Osteoblast (primary cell): ENCODE results near the gene RGS12. TPM values are rescaled to one million over a fixed set of nuclear protein-coding genes. Genes with fewer than 3 reads are reported as not detected.
A peak's percentile ranks its signal among the peaks of the same experiment; 100 is the strongest.

Experiments
- DNase-seq: peaks from one replicate; pipeline ENCODE4 v3.0.0; 2011; ENCODE audit warnings: low spot score, mixed read lengths; ENCODE audit not compliant: insufficient read length; ENCODE audit errors: missing footprints
- H2AFZ ChIP-seq: 2 replicates; pipeline ENCODE4 v1.6.0; 2011; ENCODE audit warnings: mild to moderate bottlenecking, low read length
- H3K27ac ChIP-seq: 2 replicates; pipeline ENCODE4 v1.5.1; 2011; ENCODE audit warnings: mild to moderate bottlenecking, low read depth, low read length, moderate library complexity
- H3K27me3 ChIP-seq: 2 replicates; pipeline ENCODE4 v1.6.0; 2012; ENCODE audit warnings: mild to moderate bottlenecking, control low read depth, inconsistent platforms, low read length, moderate library complexity; ENCODE audit not compliant: insufficient read depth
- H3K36me3 ChIP-seq: 2 replicates; pipeline ENCODE4 v1.5.1; 2011; ENCODE audit warnings: mild to moderate bottlenecking, low read length, control low read depth, moderate library complexity; ENCODE audit not compliant: insufficient read depth
- H3K4me1 ChIP-seq: 2 replicates; pipeline ENCODE4 v1.5.1; 2011; ENCODE audit warnings: mild to moderate bottlenecking, low read length, control low read depth, moderate library complexity; ENCODE audit not compliant: insufficient read depth
- H3K4me2 ChIP-seq: 2 replicates; pipeline ENCODE4 v1.6.0; 2011; ENCODE audit warnings: mild to moderate bottlenecking, low read length; ENCODE audit not compliant: insufficient read depth
- H3K4me3 ChIP-seq: fragments of 200-600 bp; sonication (generic); 3 replicates; pipeline ENCODE4 v1.5.1; 2012; ENCODE audit warnings: mild to moderate bottlenecking, low read length, inconsistent platforms; ENCODE audit not compliant: insufficient read depth
- H3K79me2 ChIP-seq: 2 replicates; pipeline ENCODE4 v1.6.0; 2012; ENCODE audit warnings: mild to moderate bottlenecking, low read length, control low read depth, inconsistent platforms; ENCODE audit not compliant: insufficient read depth
- H3K9me3 ChIP-seq: 2 replicates; pipeline ENCODE4 v1.5.1; 2011; ENCODE audit warnings: low read depth, low read length, control low read depth
- H4K20me1 ChIP-seq: 2 replicates; pipeline ENCODE4 v1.6.0; 2012; ENCODE audit warnings: mild to moderate bottlenecking, low read length, control low read depth; ENCODE audit not compliant: insufficient read depth
- total RNA-seq: library from RNA; depleted of rRNA; stranded (reverse); fragments of >200 nt; gene quantifications from 2 replicates; pipeline ENCODE4 v1.2.3, GENCODE V29; 2012
- TF ChIP-seq, protein P1 (sequence below): IDR thresholded peaks from 2 replicates; pipeline ENCODE4 v1.5.1; 2011; ENCODE audit warnings: mild to moderate bottlenecking, low read depth, low read length, moderate library complexity; ENCODE audit errors: extremely low read depth

Gene RGS12
- total RNA-seq, 1 donor: 61.2 TPM

- H4K20me1 ChIP-seq: no peaks in the 10 kb centered on the region
- TF ChIP-seq, protein P1, sequence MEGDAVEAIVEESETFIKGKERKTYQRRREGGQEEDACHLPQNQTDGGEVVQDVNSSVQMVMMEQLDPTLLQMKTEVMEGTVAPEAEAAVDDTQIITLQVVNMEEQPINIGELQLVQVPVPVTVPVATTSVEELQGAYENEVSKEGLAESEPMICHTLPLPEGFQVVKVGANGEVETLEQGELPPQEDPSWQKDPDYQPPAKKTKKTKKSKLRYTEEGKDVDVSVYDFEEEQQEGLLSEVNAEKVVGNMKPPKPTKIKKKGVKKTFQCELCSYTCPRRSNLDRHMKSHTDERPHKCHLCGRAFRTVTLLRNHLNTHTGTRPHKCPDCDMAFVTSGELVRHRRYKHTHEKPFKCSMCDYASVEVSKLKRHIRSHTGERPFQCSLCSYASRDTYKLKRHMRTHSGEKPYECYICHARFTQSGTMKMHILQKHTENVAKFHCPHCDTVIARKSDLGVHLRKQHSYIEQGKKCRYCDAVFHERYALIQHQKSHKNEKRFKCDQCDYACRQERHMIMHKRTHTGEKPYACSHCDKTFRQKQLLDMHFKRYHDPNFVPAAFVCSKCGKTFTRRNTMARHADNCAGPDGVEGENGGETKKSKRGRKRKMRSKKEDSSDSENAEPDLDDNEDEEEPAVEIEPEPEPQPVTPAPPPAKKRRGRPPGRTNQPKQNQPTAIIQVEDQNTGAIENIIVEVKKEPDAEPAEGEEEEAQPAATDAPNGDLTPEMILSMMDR: no peak
Observed at GRCh38 chr4:3263053-3263875, 29.6 kb upstream of the RGS12 start.

DNA sequence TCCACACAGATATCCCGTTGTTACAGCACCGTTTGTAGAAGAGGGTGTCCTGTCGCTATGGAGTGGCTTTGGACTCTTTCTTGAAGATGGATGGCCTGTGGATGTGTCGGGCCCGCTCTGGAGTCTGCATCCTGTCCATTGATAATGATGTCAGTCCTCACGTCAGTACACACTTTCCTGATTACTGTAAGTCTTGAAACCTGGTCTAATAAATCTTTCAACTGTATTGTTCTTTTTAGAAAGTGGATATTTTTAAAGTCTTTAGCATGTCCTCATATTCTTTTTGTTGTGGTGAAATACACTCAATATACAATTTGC, 29.0 kb upstream of the RGS12 start:
- peaks cover 9% of the 10 kb centered on the region for H3K27me3 ChIP-seq
- no peak for DNase-seq
- TF ChIP-seq, protein P1: no peak

More at GRCh38 chr4:3263053-3263875, 29.6 kb upstream of the RGS12 start:
- H3K4me2 ChIP-seq: no peak overlapping the region
- H3K27me3 ChIP-seq: peaks cover 9% of the 10 kb centered on the region
- H3K36me3 ChIP-seq: no peaks in the 10 kb centered on the region
- H3K79me2 ChIP-seq: no peaks in the 10 kb centered on the region
- no peaks in the 10 kb centered on the region for H3K4me1 ChIP-seq
- no peaks in the 10 kb centered on the region for H3K9me3 ChIP-seq
- H3K27ac ChIP-seq: no peak overlapping the region
- no peak overlapping the region for H3K4me3 ChIP-seq
- peak; percentile 84 for DNase-seq
- no peak overlapping the region for H2AFZ ChIP-seq

GRCh38 chr4:3266076-3266475, 26.7 kb upstream of the RGS12 start:
- TF ChIP-seq, protein P1: no peak
- H3K36me3 ChIP-seq: no peaks in the 10 kb centered on the region
- no peaks in the 10 kb centered on the region for H4K20me1 ChIP-seq
- peak; percentile 48 for DNase-seq
- H3K27me3 ChIP-seq: peaks cover 16% of the 10 kb centered on the region
- H2AFZ ChIP-seq: no peak overlapping the region
- no peak overlapping the region for H3K4me3 ChIP-seq
- H3K4me2 ChIP-seq: no peak overlapping the region
- H3K79me2 ChIP-seq: no peaks in the 10 kb centered on the region
- no peak overlapping the region for H3K27ac ChIP-seq
- no peaks in the 10 kb centered on the region for H3K9me3 ChIP-seq
- no peaks in the 10 kb centered on the region for H3K4me1 ChIP-seq

More for the DNA sequence above, 29.0 kb upstream of the RGS12 start:
- Histone ChIP-seq H4K20me1 (no peaks in the 10 kb centered on the region), H3K27ac (no peak overlapping the region), H3K4me1 (no peaks in the 10 kb centered on the region), H3K4me2 (no peak overlapping the region), H3K4me3 (no peak overlapping the region), H2AFZ (no peak overlapping the region), H3K36me3 (no peaks in the 10 kb centered on the region), H3K9me3 (no peaks in the 10 kb centered on the region), H3K79me2 (no peaks in the 10 kb centered on the region)

DNA sequence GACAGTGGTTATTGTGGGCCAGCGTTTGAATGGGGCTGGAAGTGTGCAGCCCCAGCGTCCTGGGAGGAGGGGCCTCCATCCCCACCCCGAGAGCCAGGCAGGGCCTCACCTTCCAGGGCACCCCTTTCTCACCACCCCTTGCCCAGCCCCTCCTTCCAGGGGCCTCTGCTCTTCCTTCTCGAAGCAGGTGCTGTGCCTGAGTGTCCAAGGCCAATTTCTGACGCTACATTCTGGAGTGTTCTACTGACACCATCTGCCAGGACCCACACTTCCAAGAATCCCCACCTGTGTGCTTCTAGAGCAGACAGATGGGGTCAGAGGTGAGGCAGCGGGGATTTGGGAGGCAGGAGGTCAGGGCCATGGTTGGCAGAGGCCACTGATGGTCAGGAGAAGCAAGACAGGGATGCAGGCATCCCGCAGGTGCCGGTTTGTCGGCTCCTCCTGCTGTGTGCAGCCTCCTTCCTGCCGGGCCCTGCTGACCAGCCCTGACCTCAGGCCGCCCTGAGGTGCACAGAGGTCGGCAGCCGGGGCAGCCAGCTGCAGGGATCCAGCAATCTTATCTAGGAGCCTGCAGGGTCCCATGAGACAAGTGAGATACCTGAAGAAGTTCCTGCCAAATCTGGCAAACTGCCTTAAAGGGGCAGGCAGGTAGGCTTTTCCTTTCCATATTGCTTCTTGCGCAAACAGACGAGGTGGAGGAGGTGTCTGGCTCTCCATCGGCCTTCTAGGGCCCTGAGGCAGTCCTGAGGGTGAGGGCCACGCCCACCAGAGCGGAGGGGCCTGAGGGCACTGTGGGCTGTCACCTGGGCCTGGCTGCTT, 25.0 kb upstream of the RGS12 start:
- H3K9me3 ChIP-seq: no peaks in the 10 kb centered on the region
- TF ChIP-seq, protein P1: no peak
- peaks cover 25% of the 10 kb centered on the region for H3K27me3 ChIP-seq
- no peak overlapping the region for H2AFZ ChIP-seq
- H3K4me3 ChIP-seq: no peak overlapping the region
- no peak overlapping the region for H3K27ac ChIP-seq
- H3K36me3 ChIP-seq: no peaks in the 10 kb centered on the region
- H3K4me2 ChIP-seq: no peak overlapping the region
- no peaks in the 10 kb centered on the region for H3K79me2 ChIP-seq
- H3K4me1 ChIP-seq: no peaks in the 10 kb centered on the region
- peak; percentile 82 for DNase-seq
- H4K20me1 ChIP-seq: no peaks in the 10 kb centered on the region
